GM19467 (cell line): ENCODE results near the gene PROK1.
A peak's percentile ranks its signal among the peaks of the same experiment; 100 is the strongest.
"Not testable (repeated sequence)": the region's sequence is repeated elsewhere in the genome, so short reads cannot be mapped to it uniquely, and the experiment has no call there.

Experiments used
- ATAC-seq: cut with Tn5 transposase; IDR thresholded peaks from one replicate; pipeline ENCODE4 v1.9.1; 2021; ENCODE audit warnings: mild to moderate bottlenecking, moderate library complexity; ENCODE audit not compliant: unreplicated experiment

The PROK1 gene, protein sequence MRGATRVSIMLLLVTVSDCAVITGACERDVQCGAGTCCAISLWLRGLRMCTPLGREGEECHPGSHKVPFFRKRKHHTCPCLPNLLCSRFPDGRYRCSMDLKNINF

GRCh38 chr1:110450929-110451328, at the start of gene PROK1:
PROK1 (plus strand) TSS chr1:110451149; CDS start chr1:110451217, 68 bp downstream.
- no peak for ATAC-seq

DNA sequence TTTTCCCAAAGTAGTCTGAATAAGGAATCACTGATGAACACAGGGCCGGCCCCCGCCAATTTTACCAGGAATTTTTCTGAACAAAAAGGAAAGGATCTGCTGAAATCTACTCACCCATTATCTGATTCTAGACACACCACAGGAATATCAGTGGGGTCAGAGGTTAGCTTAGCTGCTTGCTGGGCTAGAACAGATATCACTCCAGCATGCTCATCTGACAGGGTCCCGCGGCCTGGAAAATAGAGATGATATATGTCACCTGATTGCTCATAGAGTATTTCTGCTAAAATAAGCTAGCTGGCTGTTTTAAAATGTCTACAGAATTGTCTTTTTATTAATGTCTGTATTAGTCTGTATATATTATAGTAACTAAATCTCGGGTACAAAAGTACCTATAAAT, 47.1 kb upstream of the PROK1 start:
- no peak for ATAC-seq

DNA sequence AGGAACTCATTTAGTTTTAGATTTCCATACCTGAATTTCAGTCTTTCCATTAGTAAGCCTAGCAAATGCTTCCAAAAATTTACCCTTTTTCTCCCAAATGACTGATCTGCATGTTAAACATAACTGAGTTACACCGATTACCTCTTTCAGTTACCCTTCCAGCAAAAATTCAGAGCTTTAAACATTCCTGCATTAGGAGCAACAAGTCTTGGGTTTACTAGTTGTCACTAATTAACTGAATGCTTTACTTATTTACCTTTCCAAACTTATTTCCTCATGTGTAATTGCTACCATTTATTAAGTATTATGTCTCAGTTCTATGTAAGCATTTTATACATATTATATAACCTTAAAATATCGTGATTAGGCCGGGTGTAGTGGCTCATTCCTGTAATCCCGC, 46.5 kb upstream of the PROK1 start:
- no peak for ATAC-seq

- not testable (repeated sequence) for ATAC-seq
These were observed 44.5 kb upstream of the PROK1 start for GRCh38 chr1:110406407-110406806.

GRCh38 chr1:110407260-110408210, 43.4 kb upstream of the PROK1 start, which contains the start of gene LAMTOR5:
LAMTOR5 (minus strand) TSS chr1:110407694; CDS start chr1:110407620, 74 bp downstream.
- ATAC-seq: peak; percentile 66

- ATAC-seq: no peak
These were observed 42.5 kb upstream of the PROK1 start for GRCh38 chr1:110408488-110408887.

DNA sequence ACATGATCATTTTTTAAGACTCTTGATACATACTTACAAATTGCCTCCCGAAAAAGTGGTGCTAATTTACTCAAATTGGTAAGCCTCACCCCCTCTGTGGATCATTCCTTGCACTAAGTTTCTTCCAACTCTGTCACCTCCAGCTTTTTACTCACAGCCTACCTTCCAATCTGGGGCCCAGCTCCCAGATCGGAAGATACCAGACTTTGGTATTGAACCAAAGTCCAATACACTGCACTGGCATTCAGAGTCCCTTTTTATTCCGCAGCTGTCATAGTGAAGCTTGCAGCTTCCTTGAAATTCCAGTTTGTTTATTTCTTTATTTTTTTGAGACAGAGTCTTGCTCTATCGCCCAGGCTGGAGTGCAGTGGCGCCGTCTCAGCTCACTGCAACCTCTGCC, 41.6 kb upstream of the PROK1 start:
- no peak for ATAC-seq

GRCh38 chr1:110411173-110411735, 39.7 kb upstream of the PROK1 start:
- ATAC-seq: no peak

DNA sequence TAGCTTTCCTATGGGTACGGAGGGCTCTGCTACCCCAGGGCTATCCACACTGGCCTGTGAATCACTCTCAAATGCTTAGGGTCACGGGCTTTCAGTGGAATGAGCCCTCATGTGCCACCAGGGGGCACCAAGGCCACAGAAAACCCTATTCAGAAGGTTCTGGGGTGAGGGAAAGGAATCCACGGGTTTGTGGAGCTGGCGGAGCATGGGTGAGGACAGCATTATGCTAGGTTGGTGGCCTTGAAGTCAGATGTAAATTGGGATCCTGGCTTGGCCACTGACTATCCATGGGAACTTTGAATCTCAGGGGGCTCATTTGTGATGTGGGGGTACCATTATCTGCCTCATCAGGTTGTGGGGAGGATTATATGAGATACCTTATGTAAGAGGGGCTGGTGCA, 38.4 kb upstream of the PROK1 start:
- ATAC-seq: peak; percentile 52

DNA sequence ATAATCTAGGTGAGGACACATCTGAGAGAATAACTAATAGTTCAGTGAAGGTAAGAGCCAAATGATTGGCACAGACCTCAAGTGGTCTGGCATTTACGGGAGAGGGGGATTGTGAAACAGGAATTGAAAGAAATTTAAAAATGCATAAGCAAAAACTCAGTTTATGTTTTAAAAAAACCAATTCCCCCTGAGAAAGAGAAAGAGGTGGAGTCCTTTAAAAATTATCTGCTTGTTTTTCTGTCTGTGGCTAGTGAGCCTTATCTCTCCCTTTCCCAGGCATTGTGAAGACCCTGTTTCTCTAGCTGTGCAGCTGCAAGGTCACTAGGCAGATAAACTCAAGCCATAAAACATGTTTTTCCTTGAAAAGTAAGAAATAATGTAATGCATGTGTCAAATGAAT, 37.9 kb upstream of the PROK1 start:
- ATAC-seq: not testable (repeated sequence)

GRCh38 chr1:110418729-110419128, 32.2 kb upstream of the PROK1 start:
- no peak for ATAC-seq

GRCh38 chr1:110420023-110420662, 30.8 kb upstream of the PROK1 start:
- no peak for ATAC-seq

- no peak for ATAC-seq
These were observed 29.8 kb upstream of the PROK1 start for GRCh38 chr1:110420874-110421793.

GRCh38 chr1:110424699-110425611, 26.0 kb upstream of the PROK1 start:
- ATAC-seq: no peak

- ATAC-seq: no peak
These were observed 25.3 kb upstream of the PROK1 start for GRCh38 chr1:110425612-110426152.

DNA sequence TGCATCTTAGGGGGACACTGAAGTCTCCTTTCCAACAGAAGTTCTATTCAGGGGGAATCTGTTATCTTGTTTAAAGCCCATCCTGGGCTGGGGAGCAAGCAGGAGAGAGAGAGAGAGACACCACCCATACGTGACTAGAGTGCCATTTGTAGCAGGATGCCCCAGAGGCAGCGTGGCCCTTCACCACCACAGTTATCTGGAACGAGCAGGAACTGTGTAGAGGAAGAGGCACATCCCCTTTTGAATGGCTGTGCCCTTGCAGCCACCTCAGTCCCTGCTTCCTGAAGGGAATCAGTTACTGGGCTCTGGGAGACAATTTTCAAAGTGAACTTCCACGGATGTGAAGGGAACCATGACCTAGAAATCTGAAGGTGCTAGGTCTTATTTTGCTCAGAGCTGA, 24.1 kb upstream of the PROK1 start:
- no peak for ATAC-seq

GRCh38 chr1:110428946-110429345, 22.0 kb upstream of the PROK1 start:
- no peak for ATAC-seq

GRCh38 chr1:110430366-110430765, 20.6 kb upstream of the PROK1 start:
- ATAC-seq: no peak

DNA sequence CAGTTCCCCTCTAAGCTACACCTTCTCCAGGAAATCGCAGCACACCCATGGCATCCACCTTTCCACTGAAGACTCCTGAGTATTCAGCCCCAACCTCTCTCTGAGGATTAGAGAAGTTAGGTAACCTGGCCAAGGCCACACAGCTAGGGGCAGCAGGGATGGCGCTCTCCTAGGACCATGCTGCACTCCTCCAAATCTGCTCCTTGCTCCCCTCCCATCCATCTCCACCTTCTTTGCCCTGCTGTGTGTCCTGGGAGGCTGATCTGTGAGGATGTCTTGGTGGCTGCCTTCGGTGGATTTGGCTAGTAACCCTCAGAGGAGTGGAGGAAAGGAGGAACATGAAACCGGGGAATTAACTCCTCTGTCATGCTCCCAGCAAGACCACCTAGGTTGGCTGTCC, 20.0 kb upstream of the PROK1 start:
- ATAC-seq: no peak
